GM12892 (cell line): ENCODE data around the gene HTR1D.

Source experiments
- POLR2A ChIP-seq: IDR thresholded peaks from 2 replicates; pipeline ENCODE4 v1.6.1; 2011; ENCODE audit warnings: low read depth, low read length, control low read depth
- POLR2AphosphoS5 ChIP-seq: IDR thresholded peaks from 2 replicates; pipeline ENCODE4 v1.6.1; 2011; ENCODE audit warnings: low read depth, low read length, control low read depth
- TAF1 ChIP-seq: IDR thresholded peaks from 2 replicates; pipeline ENCODE4 v1.6.1; 2011; ENCODE audit warnings: low read depth, mild to moderate bottlenecking, control low read depth, low read length, borderline replicate concordance

DNA sequence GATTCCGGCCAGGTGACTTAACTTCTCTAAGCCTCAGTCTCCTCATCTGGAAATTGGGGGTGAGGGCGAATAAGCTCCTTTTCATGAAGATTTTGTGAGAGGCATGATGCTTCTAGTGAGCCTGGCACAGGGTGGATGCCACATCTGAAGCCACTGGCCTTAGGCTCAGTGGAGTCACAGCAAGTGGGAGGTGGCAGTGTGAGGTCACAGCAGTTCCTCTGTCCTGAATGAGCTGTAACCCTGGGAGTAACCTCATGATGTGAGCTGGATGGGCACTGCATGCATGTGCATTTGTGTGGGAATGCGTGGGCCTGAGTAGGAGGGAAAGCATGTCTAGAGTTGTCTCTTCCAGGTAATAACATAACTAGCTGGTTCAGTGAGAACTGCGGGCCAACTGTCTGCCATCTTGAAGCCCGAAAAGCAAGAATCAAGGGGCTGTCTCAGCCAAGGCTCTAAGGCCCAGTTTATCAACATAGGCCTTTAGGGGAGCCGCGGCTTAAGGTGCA is 27.0 kb upstream of the HTR1D start:
- TF ChIP-seq POLR2A (no peak), POLR2AphosphoS5 (no peak), TAF1 (no peak)
